H1 (cell line): ENCODE data around the gene SLC48A1. TPM values are rescaled to one million over a fixed set of nuclear protein-coding genes. Genes with fewer than 3 reads are reported as not detected.

Experiments used
- CTCF ChIA-PET: fragments of 300-600 bp; sonication (Branson Sonifier 250); formaldehyde crosslinking; loops from one replicate; lab custom pipeline; 2021; ENCODE audit not compliant: partially characterized antibody; lab: Charles Lee
- POLR2A ChIA-PET: fragments of 300-600 bp; sonication (Branson Sonifier 250); formaldehyde crosslinking; loops from one replicate; lab custom pipeline; 2021; ENCODE audit warnings: inconsistent platforms; ENCODE audit not compliant: partially characterized antibody; lab: Charles Lee
- DNase-seq, 2 experiments: peaks; one replicate each; pipeline versions ENCODE4 v3.0.0 to v3.0.0-alpha.2; 2010 to 2022; ENCODE audit warnings: low spot score in 2 of 2, low read depth in 1 of 2, mixed read lengths in 1 of 2
- FAIRE-seq: peaks from 2 replicates; lab custom pipeline; 2011; peaks lifted over from hg19 to GRCh38; lab: Jason Lieb, UNC
- H2AFZ ChIP-seq: 2 replicates; pipeline ENCODE4 v1.8.1; 2012; ENCODE audit warnings: low read length, inconsistent platforms
- H2AK5ac ChIP-seq: 2 replicates; pipeline ENCODE4 v1.6.1; 2013; ENCODE audit warnings: low read depth, low read length
- H2BK120ac ChIP-seq: replicated peaks from 2 replicates; pipeline ENCODE3; 2013; ENCODE audit warnings: low read depth, low read length, inconsistent platforms
- H2BK12ac ChIP-seq: 2 replicates; pipeline ENCODE4 v1.6.1; 2013; ENCODE audit warnings: low read depth, low read length
- H2BK15ac ChIP-seq: 2 replicates; pipeline ENCODE4 v1.6.1; 2013; ENCODE audit warnings: low read length
- H2BK20ac ChIP-seq: 2 replicates; pipeline ENCODE4 v1.6.1; 2013; ENCODE audit warnings: low read length
- H2BK5ac ChIP-seq: 2 replicates; pipeline ENCODE4 v1.6.1; 2013; ENCODE audit warnings: low read depth, low read length
- H3K14ac ChIP-seq: 2 replicates; pipeline ENCODE4 v1.6.1; 2013; ENCODE audit warnings: inconsistent platforms; ENCODE audit not compliant: insufficient read length
- H3K18ac ChIP-seq: 2 replicates; pipeline ENCODE4 v1.6.1; 2013; ENCODE audit warnings: low read length; ENCODE audit errors: extremely low read depth
- H3K23ac ChIP-seq: 2 replicates; pipeline ENCODE4 v1.6.1; 2013; ENCODE audit warnings: inconsistent platforms; ENCODE audit not compliant: insufficient read length
- H3K23me2 ChIP-seq: 2 replicates; pipeline ENCODE4 v1.6.1; 2013; ENCODE audit warnings: low read depth, low read length
- H3K27ac ChIP-seq: 2 replicates; pipeline ENCODE4 v1.6.1; 2011; ENCODE audit warnings: low read depth, low read length, inconsistent platforms
- H3K27me3 ChIP-seq, 4 experiments: replicated peaks in 1 of 4; 1 replicate in 1 of 4; 2 replicates in 3 of 4; pipeline versions ENCODE4 v1.6.1 to v1.8.1; 2011 to 2013; ENCODE audit warnings: low read length in 3 of 4, mild to moderate bottlenecking in 3 of 4, inconsistent platforms in 2 of 4, mixed read lengths in 2 of 4, moderate library complexity in 1 of 4; ENCODE audit not compliant: control insufficient read depth in 3 of 4, insufficient read depth in 3 of 4; ENCODE audit errors: extremely low read depth in 1 of 4
- H3K36me3 ChIP-seq, 4 experiments: 2 replicates each; pipeline versions ENCODE4 v1.6.1 to v1.8.1; 2011 to 2013; ENCODE audit warnings: mild to moderate bottlenecking in 4 of 4, low read length in 3 of 4, moderate library complexity in 2 of 4, control low read depth in 1 of 4, inconsistent platforms in 1 of 4; ENCODE audit not compliant: insufficient read depth in 4 of 4, control insufficient read depth in 2 of 4
- H3K4ac ChIP-seq: replicated peaks from 2 replicates; pipeline ENCODE3; 2013; ENCODE audit warnings: low read length, low read depth, mixed read lengths, inconsistent platforms; ENCODE audit not compliant: insufficient read length
- H3K4me1 ChIP-seq, 4 experiments: replicated peaks in 1 of 4; 1 replicate in 1 of 4; 2 replicates in 3 of 4; pipeline versions ENCODE4 v1.6.1 to v1.8.1; 2011 to 2013; ENCODE audit warnings: low read length in 3 of 4, inconsistent platforms in 2 of 4, mixed read lengths in 1 of 4; ENCODE audit not compliant: insufficient read depth in 4 of 4, control insufficient read depth in 3 of 4
- H3K4me2 ChIP-seq, 2 experiments: 2 replicates each; pipeline versions ENCODE4 v1.6.1 to v1.8.1; 2011 to 2013; ENCODE audit warnings: low read depth in 2 of 2, low read length in 2 of 2, control low read depth in 1 of 2, inconsistent platforms in 1 of 2, mild to moderate bottlenecking in 1 of 2; ENCODE audit not compliant: insufficient read depth in 1 of 2
- H3K4me3 ChIP-seq, 4 experiments: fragments of 200-600, 300-600 bp in 1 of 4; sonication (generic), shearing (Covaris generic), sonication (Bioruptor Twin) in 1 of 4; 2 replicates each; pipeline versions ENCODE4 v1.5.1 to v1.8.1; 2011 to 2016; ENCODE audit warnings: low read length in 4 of 4, low read depth in 3 of 4, control low read depth in 2 of 4, inconsistent platforms in 2 of 4, mild to moderate bottlenecking in 2 of 4, mixed read lengths in 1 of 4, moderate library complexity in 1 of 4; ENCODE audit not compliant: insufficient read depth in 2 of 4; ENCODE audit errors: extremely low read depth in 1 of 4
- H3K56ac ChIP-seq: replicated peaks from 2 replicates; pipeline ENCODE3; 2013; ENCODE audit warnings: low read depth, mild to moderate bottlenecking, mixed read lengths, low read length, inconsistent platforms; ENCODE audit not compliant: insufficient read length
- H3K79me1 ChIP-seq: 2 replicates; pipeline ENCODE4 v1.6.1; 2013; ENCODE audit warnings: low read depth, low read length, control low read depth
- H3K79me2 ChIP-seq, 2 experiments: 2 replicates each; pipeline versions ENCODE4 v1.6.1 to v1.8.1; 2012 to 2013; ENCODE audit warnings: low read length in 2 of 2, mild to moderate bottlenecking in 2 of 2, inconsistent platforms in 1 of 2; ENCODE audit not compliant: insufficient read depth in 2 of 2, control insufficient read depth in 1 of 2
- H3K9ac ChIP-seq, 4 experiments: replicated peaks in 1 of 4; 1 replicate in 1 of 4; 2 replicates in 3 of 4; pipeline versions ENCODE4 v1.6.1 to v1.8.1; 2011 to 2013; ENCODE audit warnings: low read depth in 3 of 4, low read length in 3 of 4, control low read depth in 2 of 4, mild to moderate bottlenecking in 2 of 4, moderate library complexity in 2 of 4, inconsistent platforms in 1 of 4; ENCODE audit errors: extremely low read depth in 1 of 4
- H3K9me3 ChIP-seq, 2 experiments: 2 replicates each; pipeline versions ENCODE4 v1.6.1 to v1.8.1; 2012 to 2013; ENCODE audit warnings: mild to moderate bottlenecking in 2 of 2, moderate library complexity in 2 of 2, control low read depth in 1 of 2, inconsistent platforms in 1 of 2, low read depth in 1 of 2, low read length in 1 of 2, mixed read lengths in 1 of 2; ENCODE audit not compliant: insufficient read depth in 2 of 2
- H4K20me1 ChIP-seq, 2 experiments: replicated peaks in 1 of 2; 2 replicates each; pipeline versions ENCODE3 to v1.8.1; 2011 to 2013; ENCODE audit warnings: inconsistent platforms in 2 of 2, low read length in 2 of 2, mild to moderate bottlenecking in 1 of 2; ENCODE audit not compliant: insufficient read depth in 2 of 2, control insufficient read depth in 1 of 2
- H4K5ac ChIP-seq: 2 replicates; pipeline ENCODE4 v1.6.1; 2013; ENCODE audit warnings: low read length, low read depth, mixed read lengths, inconsistent platforms; ENCODE audit not compliant: insufficient read length
- H4K8ac ChIP-seq: 2 replicates; pipeline ENCODE4 v1.8.0; 2013; ENCODE audit warnings: mild to moderate bottlenecking, moderate library complexity, low read length, inconsistent platforms; ENCODE audit not compliant: insufficient read depth; ENCODE audit errors: extremely low read depth
- H4K91ac ChIP-seq: replicated peaks from 2 replicates; pipeline ENCODE3; 2013; ENCODE audit warnings: low read length, mixed read lengths, inconsistent platforms; ENCODE audit not compliant: insufficient read length
- BCL11A ChIP-seq, 2 experiments: IDR thresholded peaks; one replicate each; pipeline ENCODE4 v1.6.1; 2011; ENCODE audit warnings: low read depth in 2 of 2, low read length in 2 of 2, mild to moderate bottlenecking in 2 of 2
- CBX8 ChIP-seq: fragments of 300-800, 300-1000 bp; sonication (generic); IDR thresholded peaks from 2 replicates; pipeline ENCODE4 v1.7.1; 2016; ENCODE audit warnings: low read depth, low read length, borderline replicate concordance
- CHD1 ChIP-seq: IDR thresholded peaks from 2 replicates; pipeline ENCODE4 v1.6.1; 2012; ENCODE audit warnings: low read depth, low read length, improper control_type of control experiment
- EGR1 ChIP-seq: IDR thresholded peaks from 2 replicates; pipeline ENCODE4 v1.6.1; 2011; ENCODE audit warnings: low read depth, low read length, borderline replicate concordance
- HDAC6 ChIP-seq: IDR thresholded peaks from one replicate; pipeline ENCODE4 v1.7.1; 2012; ENCODE audit warnings: low read depth, mild to moderate bottlenecking, inconsistent platforms, low read length, moderate library complexity
- NRF1 ChIP-seq: IDR thresholded peaks from 2 replicates; pipeline ENCODE4 v1.6.1; 2011; ENCODE audit warnings: mild to moderate bottlenecking, low read depth, low read length, improper control_type of control experiment
- RAD21 ChIP-seq, 2 experiments: IDR thresholded peaks in 1 of 2; conservative IDR thresholded peaks in 1 of 2; 2 replicates each; pipeline ENCODE4 v1.6.1; 2011; ENCODE audit warnings: low read depth in 2 of 2, low read length in 2 of 2, improper control_type of control experiment in 1 of 2, inconsistent platforms in 1 of 2, mild to moderate bottlenecking in 1 of 2, moderate library complexity in 1 of 2
- SIRT6 ChIP-seq: IDR thresholded peaks from one replicate; pipeline ENCODE4 v1.7.1; 2012; ENCODE audit warnings: low read length, inconsistent platforms
- SUZ12 ChIP-seq: fragments of 200-600 bp; sonication (generic); IDR thresholded peaks from 2 replicates; pipeline ENCODE4 v1.6.1; 2012; ENCODE audit warnings: mild to moderate bottlenecking, inconsistent platforms, low read length, moderate library complexity, mixed read lengths
- TAF1 ChIP-seq: IDR thresholded peaks from 2 replicates; pipeline ENCODE4 v1.6.1; 2011; ENCODE audit warnings: mild to moderate bottlenecking, low read depth, low read length
- TEAD4 ChIP-seq: IDR thresholded peaks from 2 replicates; pipeline ENCODE4 v1.6.1; 2012; ENCODE audit warnings: low read depth, low read length, inconsistent platforms, mixed read lengths
- ZNF274 ChIP-seq: IDR thresholded peaks from 2 replicates; pipeline ENCODE4 v1.7.0; 2012; ENCODE audit warnings: low read length, borderline replicate concordance; ENCODE audit errors: extremely low read depth
- whole genome bisulfite sequencing, 2 experiments: shearing (Covaris generic) in 1 of 2; methylation state at CpG; one replicate each; pipeline versions ENCODE4 v1.1.6 to v1.1.7; 2013 to 2015; ENCODE audit warnings: low lambda C conversion rate in 2 of 2, mixed read lengths in 2 of 2, inconsistent platforms in 1 of 2, low coverage in 1 of 2, missing lambda C conversion rate in 1 of 2; ENCODE audit not compliant: insufficient replicate concordance in 2 of 2, insufficient coverage in 1 of 2, insufficient read length in 1 of 2; ENCODE audit errors: extremely low coverage in 1 of 2, missing lambda C conversion rate in 1 of 2; 5-methylcytosine and 5-hydroxymethylcytosine counted together
- polyA plus RNA-seq, 7 experiments: library from polyadenylated mRNA; depleted of rRNA in 3 of 7; stranded (reverse) in 5 of 7; unstranded in 2 of 7; fragments of >200 nt in 5 of 7; fragments of 200-250 nt in 2 of 7; gene quantifications; 1 replicate in 5 of 7; 2 replicates in 1 of 7; 4 replicates in 1 of 7; pipeline versions ENCODE4 v1.2.1 to v1.2.3, GENCODE V29; 2011 to 2013; ENCODE audit warnings: missing spikeins in 2 of 7, mixed read lengths in 2 of 7
- total RNA-seq: library from RNA; stranded (reverse); fragmentation: NEBNext Ultra II Directional; extraction: Animal tissue kit (Norgen Biotek cat#: 25700); gene quantifications from 2 replicates; pipeline ENCODE4 v1.2.1, GENCODE V29; 2021

The SLC48A1 gene
- total and polyA plus RNA-seq, 2 of the 8 experiments (the other 6 are each of a cell fraction or from before 2014, with no cell fraction given), result 9.5 to 14.1 TPM

DNA sequence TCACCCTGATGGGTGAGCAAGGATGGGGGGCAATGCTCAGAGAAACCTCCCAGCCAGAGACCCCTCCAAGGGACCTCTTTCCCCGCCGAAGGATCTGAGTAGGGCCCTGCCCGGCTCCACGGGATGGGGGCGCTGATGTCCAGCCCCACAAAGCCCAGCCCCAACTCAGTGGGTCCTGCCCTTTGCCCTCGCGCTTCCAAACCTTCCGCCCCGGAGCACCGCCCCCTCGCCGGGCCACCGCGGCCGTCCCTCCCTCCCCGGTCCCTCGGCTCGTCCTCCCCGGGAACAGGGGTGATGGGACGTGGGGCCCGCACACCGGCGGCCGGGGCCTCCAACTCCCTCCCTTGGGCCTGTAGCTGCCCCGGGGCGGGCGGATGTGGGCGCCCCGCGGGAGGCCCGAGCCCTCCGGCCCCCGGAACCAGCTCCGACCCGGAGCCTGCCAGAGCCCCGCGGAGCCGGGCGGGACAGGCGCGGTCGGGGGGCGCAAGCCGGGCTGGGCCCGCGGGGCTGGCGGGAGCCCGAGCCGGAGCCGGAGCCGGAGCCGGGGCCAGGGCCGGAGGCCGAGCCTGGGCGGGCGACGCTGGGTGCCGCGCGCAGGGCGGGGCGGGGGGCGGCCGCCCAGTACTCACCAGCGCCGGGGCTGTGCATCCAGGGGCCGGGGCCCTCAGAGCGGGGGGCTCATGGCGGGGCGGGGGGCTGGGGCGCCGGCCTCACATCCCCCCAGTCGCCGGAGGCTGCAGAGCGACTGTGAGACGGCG is 46.3 kb downstream of the SLC48A1 start:
- H3K79me1 ChIP-seq, result peaks cover 8% of the 10 kb centered on the region
- no peak overlapping the region for H3K56ac ChIP-seq
- H3K79me2 ChIP-seq, result peaks cover 4 to 52% of the 10 kb centered on the region in 2 experiments; a peak in 3 of 4 replicates
- no peak overlapping the region for H3K23ac ChIP-seq
- ChIA-PET POLR2A (interaction anchor here (0.9 to 29.3 kb wide), 10 partner anchors 9 to 67 kb away, joined by 3 to 480 read pairs (median 4); no protein-coding TSS in a partner anchor), CTCF (interaction anchor here (0.6 to 58.8 kb wide), 13 partner anchors 9 to 234 kb away, joined by 3 to 2001 read pairs (median 13); no protein-coding TSS in a partner anchor)
- peaks cover 9% of the 10 kb centered on the region for H3K23me2 ChIP-seq
- H2BK15ac ChIP-seq, result 0 out of 2 replicates have a peak overlapping the region, but pooled peaks have one; percentile 49
- FAIRE-seq, result no peak
- H2BK12ac ChIP-seq, result no peak overlapping the region
- no peak overlapping the region for H3K14ac ChIP-seq
- no peak overlapping the region for H2AFZ ChIP-seq
- H2AK5ac ChIP-seq, result no peak overlapping the region
- no peak overlapping the region for H3K4ac ChIP-seq
- H3K9me3 ChIP-seq, result no peaks in the 10 kb centered on the region
- peak overlapping the region in 3 of 4 experiments; percentile 42 to 85 (median 51); a peak in 5 of 7 replicates for H3K9ac ChIP-seq
- H2BK5ac ChIP-seq, result peak overlapping the region; percentile 69; the same call in 1 of the 2 replicates
- H3K4me3 ChIP-seq, result peak overlapping the region; percentile 65 to 79 (median 66)
- H3K4me2 ChIP-seq, result peak overlapping the region; percentile 94 to 99
- peaks cover 5 to 46% (median 36%) of the 10 kb centered on the region in 4 experiments for H3K4me1 ChIP-seq
- H2BK120ac ChIP-seq, result no peak overlapping the region
- no peaks in the 10 kb centered on the region; a peak in 2 of 7 replicates for H3K27me3 ChIP-seq
- H3K18ac ChIP-seq, result peak overlapping the region; percentile 89
- no peaks in the 10 kb centered on the region for H3K36me3 ChIP-seq
- peak in 1 of 2 experiments; percentile 84 for DNase-seq
- peak overlapping the region; percentile 90 for H4K91ac ChIP-seq
- WGBS, 2 experiments, result 0% methylated on average over 7 of the region's 77 CpGs; no CpG with 5 or more reads in 1 of the 2 experiments
- 0 out of 2 replicates have a peak overlapping the region, but pooled peaks have one; percentile 3 for H3K27ac ChIP-seq
- peaks cover 2 to 15% of the 10 kb centered on the region in 2 experiments for H4K20me1 ChIP-seq
- H2BK20ac ChIP-seq, result no peak overlapping the region
- H4K8ac ChIP-seq, result peak overlapping the region; percentile 45
- H4K5ac ChIP-seq, result peak overlapping the region; percentile 34
- TF ChIP-seq CBX8 (no peak), ZNF274 (no peak), RAD21 (IDR thresholded peaks at IDR 0.05 in 1 of 2, conservative IDR thresholded peaks at IDR 0.05 in 1 of 2; ENCODE audit: low read depth in 2 of 2, low read length in 2 of 2) (peak; percentile 48 to 53), SUZ12 (no peak), BCL11A (IDR thresholded peaks at IDR 0.05; ENCODE audit: low read depth in 2 of 2, low read length in 2 of 2) (no peak), TEAD4 (no peak), NRF1 (no peak), SIRT6 (no peak), HDAC6 (no peak), CHD1 (no peak), TAF1 (no peak; the same call in 1 of the 2 replicates), EGR1 (no peak)
